IMR-90 (cell line): Measurements from ENCODE around the gene LDLRAD3. TPM values are rescaled to one million over a fixed set of nuclear protein-coding genes. Genes with fewer than 3 reads are reported as not detected.

Source experiments
- ATAC-seq: fragments of 200-7000 bp; cut with Tn5 transposase; 2 replicates; pipeline ENCODE4 v1.9.1; 2020; ENCODE audit warnings: low read depth, mild to moderate bottlenecking, moderate library complexity
- BruUV-seq: library from RNA; stranded (reverse); fragments of 400-500 nt; replicated peaks from 2 replicates; lab custom pipeline; 2021; lab: Mats Ljungman, UMichigan
- CTCF ChIA-PET: fragments of 300-600 bp; formaldehyde crosslinking; extraction: SDS; loops from one replicate; lab custom pipeline; 2021; ENCODE audit warnings: antibody characterized with exemption; lab: Yijun Ruan, JAX
- POLR2A ChIA-PET: fragments of 300-600 bp; sonication (Branson Sonifier 250); formaldehyde crosslinking; loops from one replicate; lab custom pipeline; 2022; ENCODE audit warnings: antibody characterized with exemption; ENCODE audit not compliant: unreplicated experiment; lab: Charles Lee
- DNase-seq: peaks from one replicate; pipeline ENCODE4 v3.0.0; 2013
- H2AFZ ChIP-seq: replicated peaks from 2 replicates; pipeline ENCODE3; 2013; ENCODE audit warnings: low read length, mild to moderate bottlenecking; ENCODE audit not compliant: poor library complexity
- H2AK5ac ChIP-seq: 2 replicates; pipeline ENCODE4 v1.6.1; 2013; ENCODE audit warnings: low read depth, low read length, inconsistent platforms
- H2AK9ac ChIP-seq: replicated peaks from 2 replicates; pipeline ENCODE3; 2013; ENCODE audit warnings: mild to moderate bottlenecking, low read depth, low read length, moderate library complexity; ENCODE audit not compliant: poor library complexity
- H2BK120ac ChIP-seq: 2 replicates; pipeline ENCODE4 v1.6.1; 2013; ENCODE audit warnings: low read depth, low read length, inconsistent platforms
- H2BK15ac ChIP-seq: 3 replicates; pipeline ENCODE4 v1.6.1; 2013; ENCODE audit warnings: low read depth, low read length, inconsistent platforms
- H2BK20ac ChIP-seq: 2 replicates; pipeline ENCODE4 v1.6.1; 2013; ENCODE audit warnings: low read depth, mild to moderate bottlenecking, inconsistent platforms, low read length, moderate library complexity
- H2BK5ac ChIP-seq: 2 replicates; pipeline ENCODE4 v1.6.1; 2013; ENCODE audit warnings: mild to moderate bottlenecking, low read depth, low read length, inconsistent platforms; ENCODE audit not compliant: poor library complexity, severe bottlenecking
- H3K14ac ChIP-seq: replicated peaks from 2 replicates; pipeline ENCODE4 v1.6.1; 2013; ENCODE audit warnings: low read depth, low read length, inconsistent platforms
- H3K18ac ChIP-seq: 2 replicates; pipeline ENCODE4 v1.6.1; 2013; ENCODE audit warnings: low read depth, low read length, control low read depth
- H3K23ac ChIP-seq: 2 replicates; pipeline ENCODE4 v1.6.1; 2013; ENCODE audit warnings: low read depth, low read length, inconsistent platforms
- H3K27ac ChIP-seq: 2 replicates; pipeline ENCODE4 v1.5.1; 2013; ENCODE audit warnings: mild to moderate bottlenecking, control low read depth, low read length; ENCODE audit not compliant: insufficient read depth
- H3K27me3 ChIP-seq: 2 replicates; pipeline ENCODE4 v1.6.1; 2013; ENCODE audit warnings: low read length; ENCODE audit not compliant: control insufficient read depth, insufficient read depth
- H3K36me3 ChIP-seq: 2 replicates; pipeline ENCODE4 v1.6.1; 2013; ENCODE audit warnings: low read length, mixed read lengths; ENCODE audit not compliant: control insufficient read depth, insufficient read depth
- H3K4ac ChIP-seq: 2 replicates; pipeline ENCODE4 v1.6.1; 2013; ENCODE audit warnings: low read depth, low read length, inconsistent platforms
- H3K4me1 ChIP-seq: 2 replicates; pipeline ENCODE4 v1.6.1; 2013; ENCODE audit warnings: low read length, mixed read lengths; ENCODE audit not compliant: control insufficient read depth, insufficient read depth
- H3K4me2 ChIP-seq: 2 replicates; pipeline ENCODE4 v1.6.1; 2013; ENCODE audit warnings: low read depth, mild to moderate bottlenecking, control low read depth, low read length, moderate library complexity
- H3K4me3 ChIP-seq: 2 replicates; pipeline ENCODE4 v1.5.1; 2013; ENCODE audit warnings: low read depth, mild to moderate bottlenecking, control low read depth, low read length, moderate library complexity; ENCODE audit not compliant: insufficient read depth
- H3K56ac ChIP-seq: 2 replicates; pipeline ENCODE4 v1.6.1; 2013; ENCODE audit warnings: low read length, inconsistent platforms; ENCODE audit not compliant: insufficient read depth; ENCODE audit errors: extremely low read depth
- H3K79me1 ChIP-seq, 2 experiments: 2 replicates each; pipeline ENCODE4 v1.6.1; 2013; ENCODE audit warnings: low read length in 2 of 2, inconsistent platforms in 1 of 2, low read depth in 1 of 2
- H3K9ac ChIP-seq: 2 replicates; pipeline ENCODE4 v1.6.1; 2013; ENCODE audit warnings: low read depth, low read length, control low read depth
- H3K9me1 ChIP-seq: 2 replicates; pipeline ENCODE4 v1.6.1; 2013; ENCODE audit warnings: low read length, inconsistent platforms; ENCODE audit not compliant: insufficient read depth
- H3K9me3 ChIP-seq: 2 replicates; pipeline ENCODE4 v1.6.1; 2013; ENCODE audit warnings: low read length; ENCODE audit not compliant: control insufficient read depth, insufficient read depth
- H4K20me1 ChIP-seq: 2 replicates; pipeline ENCODE4 v1.6.1; 2013; ENCODE audit warnings: low read length, inconsistent platforms; ENCODE audit not compliant: insufficient read depth
- H4K5ac ChIP-seq: 2 replicates; pipeline ENCODE4 v1.6.1; 2013; ENCODE audit warnings: mild to moderate bottlenecking, low read depth, low read length, control low read depth
- H4K8ac ChIP-seq, 2 experiments: 2 replicates each; pipeline ENCODE4 v1.6.1; 2013; ENCODE audit warnings: low read depth in 2 of 2, low read length in 2 of 2, control low read depth in 1 of 2, inconsistent platforms in 1 of 2
- H4K91ac ChIP-seq: 2 replicates; pipeline ENCODE4 v1.6.1; 2013; ENCODE audit warnings: low read depth, low read length, inconsistent platforms; ENCODE audit not compliant: insufficient read depth
- BHLHE40 ChIP-seq: fragments of 150-350 bp; IDR thresholded peaks from 2 replicates; pipeline ENCODE4 v1.6.1; 2016; ENCODE audit warnings: mild to moderate bottlenecking, low read depth, low read length
- CEBPB ChIP-seq: IDR thresholded peaks from 2 replicates; pipeline ENCODE4 v1.6.1; 2012; ENCODE audit warnings: low read depth, low read length, improper control_type of control experiment
- FOS ChIP-seq: fragments of 150-350 bp; IDR thresholded peaks from 2 replicates; pipeline ENCODE4 v1.6.1; 2016; ENCODE audit warnings: low read depth, low read length
- POLR2A ChIP-seq: IDR thresholded peaks from 2 replicates; pipeline ENCODE4 v1.6.1; 2012; ENCODE audit warnings: mild to moderate bottlenecking, low read depth, low read length
- RAD21 ChIP-seq: IDR thresholded peaks from 2 replicates; pipeline ENCODE4 v1.6.1; 2012; ENCODE audit warnings: low read length, improper control_type of control experiment
- RFX5 ChIP-seq: IDR thresholded peaks from 2 replicates; pipeline ENCODE4 v1.8.0; 2012; ENCODE audit warnings: low read depth, mild to moderate bottlenecking, low read length, moderate library complexity
- SMC3 ChIP-seq: fragments of 150-350 bp; IDR thresholded peaks from 2 replicates; pipeline ENCODE4 v1.6.1; 2016; ENCODE audit warnings: low read depth, mild to moderate bottlenecking, antibody characterized with exemption, low read length, moderate library complexity
- WGBS, 2 experiments: methylation state at CpG; one replicate each; pipeline versions ENCODE4 v1.1.5 to v1.1.7; 2013; ENCODE audit warnings: missing lambda C conversion rate in 2 of 2; ENCODE audit not compliant: insufficient read length in 1 of 2; ENCODE audit errors: extremely low coverage in 2 of 2; 5-methylcytosine and 5-hydroxymethylcytosine counted together
- dilution Hi-C: fragments of 300-500 bp; cut with HindIII; formaldehyde crosslinking; loops from one replicate; pipeline ENCODE4 v1.14.3; 2018; ENCODE audit warnings: low sequenced_read_pairs; ENCODE audit not compliant: unreplicated experiment
- in situ Hi-C: fragments of 300-500 bp; cut with MboI; formaldehyde crosslinking; loops from 3 replicates; pipeline ENCODE4 v1.14.3; 2019; ENCODE audit warnings: low sequenced_read_pairs, inconsistent platforms, mixed read lengths
- intact Hi-C: fragments of 100-400 bp; cut with micrococcal nuclease; formaldehyde crosslinking; loops from 2 replicates; pipeline ENCODE4 v1.10.0; 2022
- polyA plus RNA-seq, 3 experiments: library from polyadenylated mRNA; depleted of rRNA; stranded (reverse); fragments of >200 nt; gene quantifications; 2 replicates each; pipeline ENCODE4 v1.2.3, GENCODE V29; 2012; ENCODE audit warnings: low replicate concordance in 1 of 3
- total RNA-seq: library from RNA; depleted of rRNA; stranded (reverse); fragments of >200 nt; gene quantifications from 2 replicates; pipeline ENCODE4 v1.2.3, GENCODE V29; 2012
- TF ChIP-seq, protein P1 (sequence below): conservative IDR thresholded peaks from 2 replicates; pipeline ENCODE4 v1.5.1; 2012; ENCODE audit warnings: mild to moderate bottlenecking, low read depth, low read length, improper control_type of control experiment
- TF ChIP-seq, protein P2 (sequence below): fragments of 150-350 bp; IDR thresholded peaks from 2 replicates; pipeline ENCODE4 v1.6.1; 2017; ENCODE audit warnings: mild to moderate bottlenecking, antibody characterized with exemption, low read length, low read depth

LDLRAD3 gene
- total and polyA plus RNA-seq, 2 of the 4 experiments (the other 2 are of a cell fraction) = 2.7 to 6.4 TPM

DNA sequence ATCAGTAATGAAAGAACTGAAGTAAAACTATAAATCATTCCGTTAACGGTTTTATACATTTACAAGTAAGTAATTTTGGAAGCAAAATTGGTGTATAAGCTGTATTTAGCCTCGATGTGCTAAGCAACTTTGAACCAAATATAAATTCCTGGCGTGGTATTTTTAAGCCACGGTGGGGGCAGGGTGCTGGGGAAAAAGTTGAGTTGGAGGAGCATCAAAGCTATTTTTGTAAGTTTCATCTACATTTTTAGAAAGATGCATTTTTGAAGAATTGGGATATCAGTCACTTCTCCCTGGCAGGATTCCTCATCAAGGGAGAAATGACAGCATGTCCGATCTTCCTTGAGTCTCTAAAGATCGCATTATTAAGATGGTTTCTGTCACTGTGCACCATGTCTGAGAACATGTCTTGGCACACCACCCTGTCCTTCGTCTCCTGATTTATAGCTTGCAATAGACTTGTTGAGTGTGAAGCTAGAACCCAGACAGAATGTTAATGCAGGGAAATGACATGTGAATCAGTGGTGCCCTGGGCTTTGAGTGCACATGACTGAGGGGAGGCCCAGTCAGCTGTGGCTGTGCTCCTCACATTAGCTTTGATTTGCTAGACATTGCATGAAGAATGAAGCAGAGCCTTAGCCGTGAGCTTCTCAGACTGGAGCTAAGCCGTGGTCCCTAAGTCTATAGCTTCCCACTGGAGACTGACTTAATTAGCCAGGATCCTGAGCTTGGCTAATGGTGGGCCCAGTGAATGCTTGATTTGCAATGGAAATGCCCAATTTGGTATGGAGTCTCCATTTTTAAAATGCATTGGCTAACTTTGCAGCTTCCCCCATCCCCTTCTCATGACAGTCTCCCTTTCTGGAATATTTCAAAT lies 218.4 kb downstream of the LDLRAD3 start:
- Histone ChIP-seq H3K9ac (no peak overlapping the region), H3K36me3 (no peaks in the 10 kb centered on the region), H2BK15ac (no peak overlapping the region), H3K18ac (no peak overlapping the region), H3K27ac (no peak overlapping the region), H3K9me1 (no peaks in the 10 kb centered on the region; the same call in 1 of the 2 replicates), H3K56ac (no peak overlapping the region), H2AK5ac (no peak overlapping the region), H4K5ac (no peak overlapping the region), H4K8ac (no peak overlapping the region), H2AFZ (no peak overlapping the region), H3K23ac (no peak overlapping the region), H4K91ac (no peak overlapping the region), H2BK120ac (no peak overlapping the region), H3K14ac (no peak overlapping the region), H3K79me1 (no peaks in the 10 kb centered on the region), H3K4me2 (no peak overlapping the region), H3K27me3 (no peaks in the 10 kb centered on the region), H2BK20ac (no peak overlapping the region), H2AK9ac (no peak overlapping the region), H3K4me1 (peaks cover 1% of the 10 kb centered on the region; the same call in 1 of the 2 replicates), H2BK5ac (no peak overlapping the region), H3K4ac (no peak overlapping the region), H4K20me1 (0 out of 2 replicates have a peak, but pooled peaks cover 3% of the 10 kb centered on the region), H3K9me3 (no peaks in the 10 kb centered on the region), H3K4me3 (no peak overlapping the region)
- CTCF ChIA-PET = interaction anchor here (0.7 to 1.1 kb wide), 2 partner anchors 8 to 21 kb away, joined by 3 read pairs; no protein-coding TSS in a partner anchor
- ATAC-seq = no peak
- in situ Hi-C loops = no loop called here
- DNase-seq = no peak
- TF ChIP-seq RFX5 = no peak
- TF ChIP-seq RAD21 = no peak
- TF ChIP-seq, protein P1, sequence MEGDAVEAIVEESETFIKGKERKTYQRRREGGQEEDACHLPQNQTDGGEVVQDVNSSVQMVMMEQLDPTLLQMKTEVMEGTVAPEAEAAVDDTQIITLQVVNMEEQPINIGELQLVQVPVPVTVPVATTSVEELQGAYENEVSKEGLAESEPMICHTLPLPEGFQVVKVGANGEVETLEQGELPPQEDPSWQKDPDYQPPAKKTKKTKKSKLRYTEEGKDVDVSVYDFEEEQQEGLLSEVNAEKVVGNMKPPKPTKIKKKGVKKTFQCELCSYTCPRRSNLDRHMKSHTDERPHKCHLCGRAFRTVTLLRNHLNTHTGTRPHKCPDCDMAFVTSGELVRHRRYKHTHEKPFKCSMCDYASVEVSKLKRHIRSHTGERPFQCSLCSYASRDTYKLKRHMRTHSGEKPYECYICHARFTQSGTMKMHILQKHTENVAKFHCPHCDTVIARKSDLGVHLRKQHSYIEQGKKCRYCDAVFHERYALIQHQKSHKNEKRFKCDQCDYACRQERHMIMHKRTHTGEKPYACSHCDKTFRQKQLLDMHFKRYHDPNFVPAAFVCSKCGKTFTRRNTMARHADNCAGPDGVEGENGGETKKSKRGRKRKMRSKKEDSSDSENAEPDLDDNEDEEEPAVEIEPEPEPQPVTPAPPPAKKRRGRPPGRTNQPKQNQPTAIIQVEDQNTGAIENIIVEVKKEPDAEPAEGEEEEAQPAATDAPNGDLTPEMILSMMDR = no peak
- no peak for TF ChIP-seq BHLHE40
- TF ChIP-seq FOS = no peak
- no peak for TF ChIP-seq SMC3
- TF ChIP-seq, protein P2, sequence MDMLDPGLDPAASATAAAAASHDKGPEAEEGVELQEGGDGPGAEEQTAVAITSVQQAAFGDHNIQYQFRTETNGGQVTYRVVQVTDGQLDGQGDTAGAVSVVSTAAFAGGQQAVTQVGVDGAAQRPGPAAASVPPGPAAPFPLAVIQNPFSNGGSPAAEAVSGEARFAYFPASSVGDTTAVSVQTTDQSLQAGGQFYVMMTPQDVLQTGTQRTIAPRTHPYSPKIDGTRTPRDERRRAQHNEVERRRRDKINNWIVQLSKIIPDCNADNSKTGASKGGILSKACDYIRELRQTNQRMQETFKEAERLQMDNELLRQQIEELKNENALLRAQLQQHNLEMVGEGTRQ = no peak
- TF ChIP-seq CEBPB = no peak
- TF ChIP-seq POLR2A = no peak
- dilution Hi-C loops = no loop called here
- WGBS, 2 experiments = 70% methylated on average over 5 of the region's 10 CpGs; no CpG with 5 or more reads in 1 of the 2 experiments
- POLR2A ChIA-PET = no interaction called here
- intact Hi-C loops = no loop called here
- BruUV-seq = no TSS peak
